Activated CD4-positive, alpha-beta memory T cell treated with anti-CD3 and anti-CD28 coated beads, Interleukin-2, amount 10 ng/mL, durations not matched to agents 7 days and 5 days (primary cell): ENCODE data around the gene NEU4. TPM values are rescaled to one million over a fixed set of nuclear protein-coding genes. Genes with fewer than 3 reads are reported as not detected.
"Not testable (repeated sequence)": the region's sequence is repeated elsewhere in the genome, so short reads cannot be mapped to it uniquely, and the experiment has no call there.

Experiments
- CTCF ChIA-PET: fragments of 350-600 bp; sonication (Branson Sonifier 250); formaldehyde crosslinking; loops from one replicate; lab custom pipeline; 2021; ENCODE audit warnings: antibody characterized with exemption, inconsistent platforms; lab: Charles Lee
- POLR2A ChIA-PET: fragments of 350-600 bp; sonication (Branson Sonifier 250); formaldehyde crosslinking; loops from one replicate; lab custom pipeline; 2021; ENCODE audit warnings: antibody characterized with exemption; lab: Charles Lee
- DNase-seq: peaks from one replicate; pipeline ENCODE4 v3.0.0-alpha.2; 2020
- H3K27ac Mint-ChIP-seq: one replicate; pipeline ENCODE4 v1.8.0; 2021; ENCODE audit warnings: mild to moderate bottlenecking, mixed read lengths
- H3K27me3 Mint-ChIP-seq: one replicate; pipeline ENCODE4 v1.8.0; 2021; ENCODE audit warnings: mixed read lengths
- H3K36me3 Mint-ChIP-seq: one replicate; pipeline ENCODE4 v1.8.0; 2021; ENCODE audit warnings: low read depth, mixed read lengths
- H3K4me1 Mint-ChIP-seq: one replicate; pipeline ENCODE4 v1.8.0; 2021; ENCODE audit warnings: mixed read lengths
- H3K4me3 Mint-ChIP-seq: one replicate; pipeline ENCODE4 v1.8.0; 2021; ENCODE audit warnings: mild to moderate bottlenecking, mixed read lengths
- H3K9me3 Mint-ChIP-seq: one replicate; pipeline ENCODE4 v1.8.0; 2021; ENCODE audit warnings: mixed read lengths
- total RNA-seq, 2 experiments: library from RNA; stranded (reverse); gene quantifications; one replicate each; pipeline ENCODE4 v1.2.3, GENCODE V29; 2021

NEU4 gene
- total RNA-seq, 2 experiments from 2014 or later, result 0.38 to 0.43 TPM

- POLR2A ChIA-PET, H3K9me3 Mint-ChIP-seq, CTCF ChIA-PET, H3K27ac Mint-ChIP-seq, H3K4me3 Mint-ChIP-seq, H3K36me3 Mint-ChIP-seq, DNase-seq, H3K4me1 Mint-ChIP-seq, H3K27me3 Mint-ChIP-seq: not testable (repeated sequence)
Observed at GRCh38 chr2:241806217-241806616, 2.8 kb upstream of the NEU4 start.

DNA sequence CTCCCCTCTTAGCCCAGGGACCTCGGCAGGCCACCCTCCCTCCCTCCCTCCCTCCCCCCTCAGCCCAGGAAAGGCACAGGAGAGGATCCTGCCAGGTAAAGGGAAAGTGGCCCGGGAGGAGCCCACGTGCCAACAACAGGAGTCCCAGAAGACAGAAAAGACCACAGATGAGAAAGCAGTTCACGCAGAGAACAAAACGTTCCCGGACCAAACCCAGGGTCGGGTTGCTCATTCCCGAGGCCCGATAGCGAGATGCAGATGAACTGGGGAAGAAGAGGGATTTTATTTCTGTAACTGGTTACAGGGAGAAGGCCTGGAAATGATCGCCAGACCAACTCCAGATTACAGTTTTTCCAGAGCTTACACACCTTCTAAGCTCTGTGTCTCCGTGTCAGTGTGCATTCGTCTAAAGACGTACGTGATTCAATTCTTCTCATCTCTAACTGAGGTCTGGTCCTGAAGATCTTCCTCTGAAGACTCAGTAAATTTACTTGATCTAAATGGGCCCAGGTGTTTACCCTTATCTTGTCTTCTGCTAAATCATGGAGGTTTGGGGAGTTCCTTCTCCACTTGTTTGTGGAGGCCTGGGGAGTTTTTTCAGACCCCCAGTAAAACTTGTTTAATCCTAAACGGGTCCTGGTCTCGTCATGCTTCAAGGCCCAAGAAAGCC, 807 bp upstream of the NEU4 start:
- CTCF ChIA-PET, result no interaction called here
- Mint-ChIP-seq H3K4me3 (no peak overlapping the region), H3K9me3 (no peaks in the 10 kb centered on the region), H3K4me1 (peaks cover 9% of the 10 kb centered on the region), H3K27me3 (peaks cover 9% of the 10 kb centered on the region), H3K27ac (no peak overlapping the region), H3K36me3 (no peaks in the 10 kb centered on the region)
- POLR2A ChIA-PET, result no interaction called here
- no peak for DNase-seq

DNA sequence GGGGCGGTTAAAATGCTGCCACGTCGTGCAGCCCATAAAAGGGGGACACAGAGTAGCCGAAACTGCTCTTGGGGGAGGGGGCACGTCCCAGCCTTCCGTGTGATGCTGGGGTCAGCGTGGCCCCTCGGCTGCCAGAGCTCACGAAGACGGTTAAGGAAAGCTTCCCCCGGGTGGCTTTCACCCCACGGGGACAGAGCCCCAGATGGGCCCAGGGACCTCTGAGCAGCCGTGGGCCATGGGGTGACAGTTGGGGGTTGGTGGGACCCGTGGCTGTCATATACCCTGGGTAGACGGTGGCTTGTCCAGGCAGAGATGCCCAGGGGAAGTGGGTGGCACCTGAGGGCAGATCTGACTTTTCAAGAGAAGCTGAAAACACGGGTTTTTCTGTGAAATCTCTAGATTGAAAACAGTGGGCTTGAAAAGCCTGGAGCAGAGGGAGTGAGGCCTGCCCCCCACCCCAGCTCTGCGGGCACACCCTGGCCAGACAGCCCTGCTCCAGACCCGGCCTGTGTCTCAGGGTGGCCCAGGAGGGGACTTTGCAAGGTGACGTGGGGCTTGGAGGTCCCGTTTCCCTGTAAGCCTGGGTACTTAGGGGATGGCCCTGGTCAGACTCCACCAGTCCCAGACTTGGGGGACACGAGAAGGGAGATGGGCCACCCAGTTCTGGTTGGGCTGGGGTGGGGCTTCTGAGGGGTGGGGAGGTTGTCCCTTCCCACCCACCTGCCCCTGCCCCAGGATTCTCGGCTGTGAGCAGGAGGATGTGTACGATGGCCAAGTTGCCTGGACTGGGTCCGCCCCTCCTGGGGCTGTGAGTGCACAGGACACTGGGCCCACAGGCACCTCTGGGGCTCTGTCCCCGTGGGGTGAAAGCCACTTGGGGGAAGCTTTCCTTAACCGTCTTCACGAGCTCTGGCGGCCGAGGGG, 652 bp downstream of the NEU4 start:
- Mint-ChIP-seq H3K27ac (no peak overlapping the region), H3K36me3 (no peaks in the 10 kb centered on the region), H3K9me3 (no peaks in the 10 kb centered on the region), H3K27me3 (peaks cover 4% of the 10 kb centered on the region), H3K4me3 (no peak overlapping the region), H3K4me1 (peaks cover 4% of the 10 kb centered on the region)
- ChIA-PET CTCF (no interaction called here), POLR2A (no interaction called here)
- no peak for DNase-seq

GRCh38 chr2:241810307-241811200, 1.6 kb downstream of the NEU4 start:
- no peak overlapping the region for H3K4me3 Mint-ChIP-seq
- H3K36me3 Mint-ChIP-seq, result no peaks in the 10 kb centered on the region
- POLR2A ChIA-PET, result no interaction called here
- CTCF ChIA-PET, result no interaction called here
- DNase-seq, result no peak
- peaks cover 2% of the 10 kb centered on the region for H3K27me3 Mint-ChIP-seq
- no peak overlapping the region for H3K27ac Mint-ChIP-seq
- no peaks in the 10 kb centered on the region for H3K4me1 Mint-ChIP-seq
- H3K9me3 Mint-ChIP-seq, result no peaks in the 10 kb centered on the region

DNA sequence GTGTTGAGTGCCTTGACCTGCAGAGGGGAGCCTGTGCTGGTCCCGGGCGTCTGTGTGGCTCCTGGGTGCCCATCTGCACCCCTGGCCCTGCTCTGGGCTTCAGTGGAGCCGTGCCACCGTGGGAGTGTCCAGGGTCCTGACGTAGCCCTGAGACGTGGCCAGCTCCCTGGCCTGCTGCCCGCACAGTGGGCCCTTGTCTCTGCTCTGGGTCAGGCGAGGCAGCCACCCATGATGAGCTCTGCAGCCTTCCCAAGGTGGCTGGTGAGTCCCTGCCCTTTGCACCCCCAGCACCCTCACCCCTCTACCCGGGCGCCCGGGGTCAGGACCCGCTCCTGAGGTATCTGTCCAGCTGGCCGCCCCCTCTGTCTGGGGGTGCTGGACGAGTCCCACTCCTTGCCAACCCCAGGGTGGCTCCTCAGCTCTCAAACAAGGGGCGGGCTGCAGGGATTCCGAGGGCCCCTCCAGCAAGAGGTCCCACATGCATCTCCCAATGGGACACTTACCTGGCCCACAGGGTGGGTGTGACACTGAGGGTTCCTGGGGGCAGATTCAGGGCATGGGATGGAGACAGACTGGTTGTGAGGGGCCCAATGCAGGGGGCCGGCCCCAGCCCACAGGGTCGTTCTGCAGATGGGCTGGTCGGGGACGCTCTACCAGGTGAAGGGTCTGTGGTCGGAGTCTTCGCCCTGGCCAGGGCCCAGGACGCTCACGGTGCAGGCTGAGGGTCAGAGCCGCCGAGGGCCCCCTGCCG, 2.4 kb downstream of the NEU4 start:
- no peaks in the 10 kb centered on the region for H3K9me3 Mint-ChIP-seq
- H3K27me3 Mint-ChIP-seq, result peaks cover 2% of the 10 kb centered on the region
- no peak overlapping the region for H3K4me3 Mint-ChIP-seq
- no peaks in the 10 kb centered on the region for H3K36me3 Mint-ChIP-seq
- POLR2A ChIA-PET, result no interaction called here
- CTCF ChIA-PET, result no interaction called here
- no peak overlapping the region for H3K27ac Mint-ChIP-seq
- no peak for DNase-seq
- no peaks in the 10 kb centered on the region for H3K4me1 Mint-ChIP-seq

DNA sequence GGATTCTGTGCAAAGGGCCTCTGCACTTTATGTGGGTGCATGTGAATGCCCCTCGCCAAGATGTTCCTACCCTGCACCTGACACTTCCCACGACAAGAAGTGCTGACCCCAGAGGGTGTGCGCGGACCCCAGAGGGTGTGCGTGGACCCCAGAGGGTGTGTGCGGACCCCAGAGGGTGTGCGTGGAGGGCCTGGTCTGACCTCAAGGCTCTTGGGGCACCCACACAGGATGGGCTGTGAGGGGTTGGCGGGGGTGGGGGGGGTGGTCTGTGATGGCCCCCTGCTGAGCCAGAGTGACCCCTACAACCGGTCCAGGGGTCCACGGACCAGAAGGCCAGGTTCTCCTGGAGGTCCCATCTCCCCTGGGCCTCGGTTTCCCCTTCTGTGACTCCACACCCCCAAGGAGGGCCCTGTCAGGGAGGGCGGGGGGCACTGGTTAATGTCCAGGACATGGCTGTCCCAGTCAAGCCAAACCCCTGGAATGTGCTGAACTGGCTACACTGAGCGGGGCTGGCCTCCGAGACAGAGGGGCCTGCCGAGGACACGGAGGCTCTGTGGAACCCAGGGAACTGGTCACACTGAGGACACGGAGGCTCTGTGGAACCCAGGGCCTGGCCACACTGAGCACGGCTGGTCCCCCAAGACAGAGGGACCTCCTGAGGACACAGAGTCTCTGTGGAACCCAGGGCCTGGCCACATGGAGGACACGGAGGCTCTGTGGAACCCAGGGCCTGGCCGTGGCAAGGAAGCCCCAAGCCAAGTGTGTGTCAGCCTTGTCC, 3.1 kb downstream of the NEU4 start:
- no peak overlapping the region for H3K27ac Mint-ChIP-seq
- peaks cover 2% of the 10 kb centered on the region for H3K27me3 Mint-ChIP-seq
- no peak for DNase-seq
- ChIA-PET CTCF (no interaction called here), POLR2A (no interaction called here)
- H3K4me1 Mint-ChIP-seq, result no peaks in the 10 kb centered on the region
- H3K4me3 Mint-ChIP-seq, result no peak overlapping the region
- H3K9me3 Mint-ChIP-seq, result no peaks in the 10 kb centered on the region
- H3K36me3 Mint-ChIP-seq, result no peaks in the 10 kb centered on the region

- H3K4me3 Mint-ChIP-seq, result no peak overlapping the region
- H3K27me3 Mint-ChIP-seq, result peaks cover 2% of the 10 kb centered on the region
- H3K4me1 Mint-ChIP-seq, result peaks cover 5% of the 10 kb centered on the region
- POLR2A ChIA-PET, result no interaction called here
- H3K27ac Mint-ChIP-seq, result no peak overlapping the region
- CTCF ChIA-PET, result no interaction called here
- H3K36me3 Mint-ChIP-seq, result no peaks in the 10 kb centered on the region
- no peak for DNase-seq
- H3K9me3 Mint-ChIP-seq, result no peaks in the 10 kb centered on the region
Observed at GRCh38 chr2:241812730-241813643, 4.0 kb downstream of the NEU4 start.

DNA sequence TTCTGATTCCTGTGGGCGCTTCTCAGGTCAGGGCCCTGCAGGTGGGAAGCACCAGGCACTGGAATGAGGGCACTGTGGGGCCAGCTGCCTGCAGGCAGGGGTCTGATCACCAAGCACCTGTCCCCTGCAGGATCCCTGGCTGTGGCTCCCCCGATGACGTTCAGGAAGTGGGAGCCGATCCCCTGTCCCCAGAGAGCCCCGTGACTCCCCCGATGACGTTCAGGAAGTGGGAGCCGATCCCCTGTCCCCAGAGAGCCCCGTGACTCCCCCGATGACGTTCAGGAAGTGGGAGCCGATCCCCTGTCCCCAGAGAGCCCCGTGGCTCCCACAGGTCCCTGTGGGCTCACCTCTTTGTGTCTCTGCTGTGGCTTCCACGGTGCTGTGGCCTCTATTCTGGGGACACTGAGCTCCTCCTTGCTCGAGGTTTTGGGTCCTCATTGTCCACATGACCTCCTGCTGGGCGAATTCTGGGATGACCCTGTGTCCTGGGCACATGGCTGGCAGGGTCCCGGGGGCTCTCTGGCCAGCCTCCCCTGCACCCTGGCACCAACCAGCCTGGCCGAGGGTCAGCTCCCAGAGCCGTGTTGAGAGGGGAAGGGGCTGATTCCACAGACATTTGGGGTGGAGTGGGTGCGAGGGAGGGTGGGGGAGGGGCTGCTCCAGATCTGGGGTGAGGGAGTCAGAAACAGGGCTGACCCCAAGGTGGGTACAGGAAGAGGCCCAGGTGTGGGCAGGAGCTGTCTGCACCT, 4.8 kb downstream of the NEU4 start:
- H3K4me1 Mint-ChIP-seq, result peaks cover 5% of the 10 kb centered on the region
- ChIA-PET POLR2A (no interaction called here), CTCF (no interaction called here)
- no peak for DNase-seq
- no peak overlapping the region for H3K4me3 Mint-ChIP-seq
- H3K9me3 Mint-ChIP-seq, result no peaks in the 10 kb centered on the region
- no peak overlapping the region for H3K27ac Mint-ChIP-seq
- peaks cover 2% of the 10 kb centered on the region for H3K27me3 Mint-ChIP-seq
- no peaks in the 10 kb centered on the region for H3K36me3 Mint-ChIP-seq

DNA sequence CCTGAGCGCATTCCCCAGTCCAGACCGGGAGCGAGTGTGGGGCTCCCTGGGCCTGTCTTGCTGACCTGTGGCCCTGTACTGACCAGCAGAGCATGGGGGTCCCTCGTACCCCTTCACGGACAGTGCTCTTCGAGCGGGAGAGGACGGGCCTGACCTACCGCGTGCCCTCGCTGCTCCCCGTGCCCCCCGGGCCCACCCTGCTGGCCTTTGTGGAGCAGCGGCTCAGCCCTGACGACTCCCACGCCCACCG, 5.3 kb downstream of the NEU4 start:
- Mint-ChIP-seq H3K27me3 (no peaks in the 10 kb centered on the region), H3K4me1 (peaks cover 5% of the 10 kb centered on the region), H3K4me3 (no peak overlapping the region), H3K9me3 (no peaks in the 10 kb centered on the region), H3K27ac (no peak overlapping the region), H3K36me3 (no peaks in the 10 kb centered on the region)
- no peak for DNase-seq
- ChIA-PET CTCF (no interaction called here), POLR2A (no interaction called here)

- H3K36me3 Mint-ChIP-seq, result no peaks in the 10 kb centered on the region
- POLR2A ChIA-PET, result no interaction called here
- no peak overlapping the region for H3K27ac Mint-ChIP-seq
- no peak for DNase-seq
- CTCF ChIA-PET, result no interaction called here
- H3K4me3 Mint-ChIP-seq, result no peak overlapping the region
- H3K9me3 Mint-ChIP-seq, result no peaks in the 10 kb centered on the region
- no peaks in the 10 kb centered on the region for H3K27me3 Mint-ChIP-seq
- H3K4me1 Mint-ChIP-seq, result peaks cover 5% of the 10 kb centered on the region
Observed at GRCh38 chr2:241814643-241815476, 5.9 kb downstream of the NEU4 start.
